B cell (primary cell): Measurements from ENCODE around the gene CDK8. TPM values are rescaled to one million over a fixed set of nuclear protein-coding genes. Genes with fewer than 3 reads are reported as not detected.

Experiments
- ATAC-seq: fragments of 200-7000 bp; cut with Tn5 transposase; one replicate; pipeline ENCODE4 v1.10.0; 2021; ENCODE audit warnings: low read depth, mild to moderate bottlenecking, moderate number of reproducible peaks, moderate library complexity
- CTCF ChIA-PET: fragments of 350-600 bp; sonication (Branson Sonifier 250); formaldehyde crosslinking; loops from one replicate; lab custom pipeline; 2021; ENCODE audit warnings: antibody characterized with exemption, inconsistent platforms; lab: Charles Lee
- POLR2A ChIA-PET: fragments of 350-600 bp; sonication (Branson Sonifier 250); formaldehyde crosslinking; loops from one replicate; lab custom pipeline; 2021; ENCODE audit warnings: antibody characterized with exemption; lab: Charles Lee
- DNase-seq: peaks from one replicate; pipeline ENCODE4 v3.0.0; 2013
- H2AFZ ChIP-seq: 2 replicates; pipeline ENCODE4 v1.6.1; 2012; ENCODE audit warnings: mild to moderate bottlenecking, low read depth, low read length; ENCODE audit not compliant: insufficient read depth, poor library complexity, severe bottlenecking
- H3K27ac ChIP-seq, 2 donors: 1 replicate in 1 of 2; 2 replicates in 1 of 2; pipeline ENCODE4 v1.5.1; 2012 to 2013; ENCODE audit warnings: low read length in 2 of 2, mild to moderate bottlenecking in 2 of 2, moderate library complexity in 1 of 2
- H3K27me3 ChIP-seq, 4 experiments: fragments of 200-600 bp in 1 of 4; sonication (generic) in 1 of 4; replicated peaks in 1 of 4; 1 replicate in 2 of 4; 2 replicates in 2 of 4; pipeline versions ENCODE4 v1.6.1 to v1.7.0; 2013 to 2016; ENCODE audit warnings: low read length in 3 of 4, mild to moderate bottlenecking in 2 of 4, mixed read lengths in 1 of 4, moderate library complexity in 1 of 4; ENCODE audit not compliant: insufficient read depth in 4 of 4, control insufficient read depth in 3 of 4; ENCODE audit errors: control extremely low read depth in 1 of 4
- H3K36me3 ChIP-seq, 2 experiments: replicated peaks in 1 of 2; 1 replicate in 1 of 2; 2 replicates in 1 of 2; pipeline versions ENCODE4 v1.6.1 to v1.7.1; 2013; ENCODE audit warnings: low read length in 1 of 2; ENCODE audit not compliant: insufficient read depth in 2 of 2, control insufficient read depth in 1 of 2; ENCODE audit errors: control extremely low read depth in 1 of 2, extremely low read depth in 1 of 2
- H3K4me1 ChIP-seq, 2 donors: fragments of 200-600 bp in 1 of 2; sonication (generic) in 1 of 2; 1 replicate in 1 of 2; 2 replicates in 1 of 2; pipeline versions ENCODE4 v1.5.1 to v1.6.1; 2013 to 2017; ENCODE audit warnings: low read length in 2 of 2; ENCODE audit not compliant: control insufficient read depth in 2 of 2, insufficient read depth in 2 of 2
- H3K4me2 ChIP-seq: replicated peaks from 2 replicates; pipeline ENCODE3; 2012; ENCODE audit warnings: mild to moderate bottlenecking, low read depth, low read length; ENCODE audit not compliant: poor library complexity, severe bottlenecking
- H3K4me3 ChIP-seq, 5 experiments: fragments of 200-600 bp in 1 of 5; sonication (generic) in 1 of 5; 1 replicate in 3 of 5; 2 replicates in 2 of 5; pipeline versions ENCODE4 v1.5.1 to v1.7.0; 2011 to 2016; ENCODE audit warnings: low read length in 4 of 5, mild to moderate bottlenecking in 4 of 5, low read depth in 2 of 5, control low read depth in 1 of 5, moderate library complexity in 1 of 5; ENCODE audit not compliant: insufficient read depth in 1 of 5; ENCODE audit errors: control extremely low read depth in 1 of 5, extremely low read depth in 1 of 5
- H3K79me2 ChIP-seq: fragments of 200-600 bp; sonication (generic); one replicate; pipeline ENCODE4 v1.6.0; 2016; ENCODE audit warnings: low read length; ENCODE audit not compliant: control insufficient read depth, insufficient read depth
- H3K9ac ChIP-seq: fragments of 200-600 bp; sonication (generic); 2 replicates; pipeline ENCODE4 v1.6.1; 2017; ENCODE audit warnings: mild to moderate bottlenecking, low read length, moderate library complexity
- H3K9me3 ChIP-seq, 3 donors: one replicate each; pipeline versions ENCODE4 v1.6.1 to v1.7.1; 2013; ENCODE audit warnings: low read length in 2 of 3; ENCODE audit not compliant: control insufficient read depth in 2 of 3, insufficient read depth in 1 of 3; ENCODE audit errors: control extremely low read depth in 1 of 3
- H4K20me1 ChIP-seq: 2 replicates; pipeline ENCODE4 v1.6.0; 2012; ENCODE audit warnings: mild to moderate bottlenecking, low read length; ENCODE audit not compliant: insufficient read depth, control insufficient read depth, poor library complexity, severe bottlenecking
- H3K27ac Mint-ChIP-seq: one replicate; pipeline ENCODE4 v1.8.0; 2021; ENCODE audit warnings: mixed read lengths
- H3K27me3 Mint-ChIP-seq: one replicate; pipeline ENCODE4 v1.8.0; 2021; ENCODE audit warnings: mixed read lengths
- H3K4me1 Mint-ChIP-seq: one replicate; pipeline ENCODE4 v1.8.0; 2021; ENCODE audit warnings: mixed read lengths
- H3K4me3 Mint-ChIP-seq: one replicate; pipeline ENCODE4 v1.8.0; 2021; ENCODE audit warnings: mixed read lengths
- H3K9me3 Mint-ChIP-seq: one replicate; pipeline ENCODE4 v1.8.0; 2022; ENCODE audit warnings: mixed read lengths; ENCODE audit not compliant: insufficient read depth
- CTCF ChIP-seq: fragments of 200-600 bp; IDR thresholded peaks from one replicate; pipeline ENCODE4 v1.8.0; 2022; ENCODE audit warnings: antibody characterized with exemption, mild to moderate bottlenecking
- EZH2 ChIP-seq: IDR thresholded peaks from 2 replicates; pipeline ENCODE4 v1.6.1; 2012; ENCODE audit warnings: borderline replicate concordance, low read depth, mild to moderate bottlenecking, moderate library complexity, low read length; ENCODE audit not compliant: insufficient read depth, poor library complexity, severe bottlenecking
- WGBS: methylation state at CpG from one replicate; pipeline ENCODE4 v1.1.5; 2013; ENCODE audit warnings: missing lambda C conversion rate; ENCODE audit not compliant: insufficient coverage; 5-methylcytosine and 5-hydroxymethylcytosine counted together
- intact Hi-C: fragments of 100-400 bp; cut with micrococcal nuclease; formaldehyde crosslinking; loops from one replicate; pipeline ENCODE4 v1.10.0; 2022
- polyA plus RNA-seq: library from polyadenylated mRNA; depleted of rRNA; stranded (reverse); fragments of >200 nt; gene quantifications from 2 replicates; pipeline ENCODE4 v1.2.3, GENCODE V29; 2012
- total RNA-seq, 2 donors: library from RNA; stranded (reverse); fragments of 120-200 nt in 1 of 2; gene quantifications; 1 replicate in 1 of 2; 2 replicates in 1 of 2; pipeline versions ENCODE4 v1.2.3 to v1.2.4, GENCODE V29; 2013 to 2022

Gene CDK8
- total and polyA plus RNA-seq, 2 donors (not counting 1 experiment from before 2014, with no cell fraction given): 10.8 to 13.5 TPM

- Mint-ChIP-seq H3K9me3 (no peaks in the 10 kb centered on the region), H3K27me3 (no peaks in the 10 kb centered on the region), H3K27ac (no peak overlapping the region), H3K4me3 (no peak overlapping the region), H3K4me1 (no peaks in the 10 kb centered on the region)
- peaks cover 1 to 17% of the 10 kb centered on the region in 2 experiments for H3K36me3 ChIP-seq
- no peak overlapping the region for H3K4me2 ChIP-seq
- no peak for DNase-seq
- ChIA-PET POLR2A (no interaction called here), CTCF (no interaction called here)
- no peak overlapping the region for H2AFZ ChIP-seq
- no peak for ATAC-seq
- H3K27ac ChIP-seq: no peak overlapping the region
- TF ChIP-seq CTCF (no peak), EZH2 (no peak)
- no peaks in the 10 kb centered on the region for H4K20me1 ChIP-seq
- no peaks in the 10 kb centered on the region for H3K79me2 ChIP-seq
- no CpG with 5 or more reads among the region's 3 CpGs for WGBS
- H3K27me3 ChIP-seq: no peaks in the 10 kb centered on the region
- H3K9ac ChIP-seq: no peak overlapping the region
- no peaks in the 10 kb centered on the region for H3K4me1 ChIP-seq
- intact Hi-C loops: no loop called here
- no peak overlapping the region for H3K4me3 ChIP-seq
- H3K9me3 ChIP-seq: no peaks in the 10 kb centered on the region
Measured at GRCh38 chr13:26401578-26402021, 147.7 kb downstream of the CDK8 start.

DNA sequence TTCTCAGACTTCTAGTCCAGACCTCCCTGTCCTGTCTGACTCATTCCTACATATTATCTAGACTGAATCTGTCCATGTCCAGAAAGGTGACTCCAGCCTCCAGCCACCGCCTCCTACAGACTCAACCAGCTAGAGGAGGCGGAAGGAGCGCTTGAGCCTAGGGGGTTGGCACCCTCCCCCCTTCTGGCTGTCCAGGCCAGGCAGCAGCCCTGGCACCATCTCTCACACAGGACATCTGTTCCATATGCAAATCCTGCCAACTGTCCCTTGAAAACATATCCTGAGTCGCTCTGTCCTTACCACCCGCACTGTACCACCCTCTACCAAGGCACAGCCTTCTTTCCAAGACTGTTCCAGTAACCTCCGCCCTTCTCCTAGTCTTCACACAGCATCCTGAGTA lies 152.9 kb downstream of the CDK8 start:
- Mint-ChIP-seq H3K27ac (no peak overlapping the region), H3K9me3 (no peaks in the 10 kb centered on the region), H3K4me1 (no peaks in the 10 kb centered on the region), H3K27me3 (no peaks in the 10 kb centered on the region), H3K4me3 (no peak overlapping the region)
- no peaks in the 10 kb centered on the region for H3K79me2 ChIP-seq
- peaks cover 0 to 9% of the 10 kb centered on the region in 2 experiments for H3K36me3 ChIP-seq
- H2AFZ ChIP-seq: no peak overlapping the region
- intact Hi-C loops: no loop called here
- H3K4me3 ChIP-seq: no peak overlapping the region
- no peaks in the 10 kb centered on the region for H3K9me3 ChIP-seq
- CTCF ChIA-PET: no interaction called here
- ATAC-seq (no peak), DNase-seq (no peak)
- no peaks in the 10 kb centered on the region for H3K27me3 ChIP-seq
- POLR2A ChIA-PET: no interaction called here
- no peaks in the 10 kb centered on the region for H4K20me1 ChIP-seq
- no peak overlapping the region for H3K9ac ChIP-seq
- no peak for TF ChIP-seq EZH2
- TF ChIP-seq CTCF: no peak
- no peak overlapping the region for H3K27ac ChIP-seq
- H3K4me2 ChIP-seq: no peak overlapping the region
- H3K4me1 ChIP-seq: no peaks in the 10 kb centered on the region
- 83% methylated on average over 6 of the region's 6 CpGs for WGBS
